GM18507 (cell line): Measurements from ENCODE around the gene BTF3.
"Not testable (repeated sequence)": the region's sequence is repeated elsewhere in the genome, so short reads cannot be mapped to it uniquely, and the experiment has no call there.

Source experiments
- DNase-seq: peaks from one replicate; pipeline ENCODE4 v3.0.0; 2011; ENCODE audit warnings: low read depth; ENCODE audit not compliant: insufficient read length; ENCODE audit errors: extremely low spot score
- FAIRE-seq: peaks from 2 replicates; lab custom pipeline; 2011; peaks lifted over from hg19 to GRCh38; lab: Jason Lieb, UNC

Gene BTF3

GRCh38 chr5:73483676-73484075 lies 14.6 kb upstream of the BTF3 start:
- FAIRE-seq: no peak
- no peak for DNase-seq

- DNase-seq (no peak), FAIRE-seq (no peak)
Measured at GRCh38 chr5:73484511-73484910, 13.7 kb upstream of the BTF3 start.

- DNase-seq (no peak), FAIRE-seq (no peak)
Measured at GRCh38 chr5:73485715-73486114, 12.5 kb upstream of the BTF3 start.

- DNase-seq (no peak), FAIRE-seq (no peak)
Measured at GRCh38 chr5:73486119-73486899, 11.9 kb upstream of the BTF3 start.

GRCh38 chr5:73487257-73487656 lies 11.0 kb upstream of the BTF3 start:
- not testable (repeated sequence) for FAIRE-seq, DNase-seq

- no peak for DNase-seq
- FAIRE-seq: no peak
Measured at GRCh38 chr5:73487815-73488214, 10.4 kb upstream of the BTF3 start.

- DNase-seq (no peak), FAIRE-seq (peak; percentile 38)
Measured at GRCh38 chr5:73488806-73489205, 9.4 kb upstream of the BTF3 start.

GRCh38 chr5:73490088-73490487 lies 8.2 kb upstream of the BTF3 start:
- no peak for FAIRE-seq
- DNase-seq: no peak

GRCh38 chr5:73491155-73491554 lies 7.1 kb upstream of the BTF3 start:
- FAIRE-seq (no peak), DNase-seq (no peak)

- FAIRE-seq: no peak
- no peak for DNase-seq
Measured at GRCh38 chr5:73493421-73493820, 4.8 kb upstream of the BTF3 start.

GRCh38 chr5:73494721-73495120 lies 3.5 kb upstream of the BTF3 start:
- DNase-seq: no peak
- no peak for FAIRE-seq

- FAIRE-seq (no peak), DNase-seq (no peak)
Measured at GRCh38 chr5:73495772-73496335, 2.4 kb upstream of the BTF3 start.

- no peak for FAIRE-seq
Measured at GRCh38 chr5:73496984-73497457, 1.2 kb upstream of the BTF3 start.

GRCh38 chr5:73497497-73498056 lies 665 bp upstream of the BTF3 start:
- FAIRE-seq (no peak), DNase-seq (no peak)

More at GRCh38 chr5:73496984-73497457, 1.2 kb upstream of the BTF3 start:
- peak; percentile 4 for DNase-seq

GRCh38 chr5:73499187-73499586 lies 945 bp downstream of the BTF3 start:
- FAIRE-seq: no peak
- DNase-seq: no peak

GRCh38 chr5:73499756-73500155 lies 1.5 kb downstream of the BTF3 start:
- FAIRE-seq (no peak), DNase-seq (no peak)

- FAIRE-seq: no peak
Measured at GRCh38 chr5:73501406-73501805, 3.2 kb downstream of the BTF3 start.

GRCh38 chr5:73506459-73506955 lies 8.3 kb downstream of the BTF3 start:
- DNase-seq: no peak

More at GRCh38 chr5:73501406-73501805, 3.2 kb downstream of the BTF3 start:
- DNase-seq: no peak

GRCh38 chr5:73507062-73507461 lies 8.8 kb downstream of the BTF3 start:
- FAIRE-seq: no peak
- DNase-seq: no peak

More at GRCh38 chr5:73506459-73506955, 8.3 kb downstream of the BTF3 start:
- no peak for FAIRE-seq

GRCh38 chr5:73508521-73508920 lies 10.3 kb downstream of the BTF3 start:
- not testable (repeated sequence) for FAIRE-seq

More at GRCh38 chr5:73508521-73508920, 10.3 kb downstream of the BTF3 start:
- not testable (repeated sequence) for DNase-seq
